ENCODE measurements around the gene FHOD1. TPM values are rescaled to one million over a fixed set of nuclear protein-coding genes. Genes with fewer than 3 reads are reported as not detected.

The FHOD1 gene
- total and polyA plus RNA-seq, 2 of the 13 experiments (the other 11 are each of a cell fraction or from before 2014, with no cell fraction given): 20.0 to 20.8 TPM

DNA sequence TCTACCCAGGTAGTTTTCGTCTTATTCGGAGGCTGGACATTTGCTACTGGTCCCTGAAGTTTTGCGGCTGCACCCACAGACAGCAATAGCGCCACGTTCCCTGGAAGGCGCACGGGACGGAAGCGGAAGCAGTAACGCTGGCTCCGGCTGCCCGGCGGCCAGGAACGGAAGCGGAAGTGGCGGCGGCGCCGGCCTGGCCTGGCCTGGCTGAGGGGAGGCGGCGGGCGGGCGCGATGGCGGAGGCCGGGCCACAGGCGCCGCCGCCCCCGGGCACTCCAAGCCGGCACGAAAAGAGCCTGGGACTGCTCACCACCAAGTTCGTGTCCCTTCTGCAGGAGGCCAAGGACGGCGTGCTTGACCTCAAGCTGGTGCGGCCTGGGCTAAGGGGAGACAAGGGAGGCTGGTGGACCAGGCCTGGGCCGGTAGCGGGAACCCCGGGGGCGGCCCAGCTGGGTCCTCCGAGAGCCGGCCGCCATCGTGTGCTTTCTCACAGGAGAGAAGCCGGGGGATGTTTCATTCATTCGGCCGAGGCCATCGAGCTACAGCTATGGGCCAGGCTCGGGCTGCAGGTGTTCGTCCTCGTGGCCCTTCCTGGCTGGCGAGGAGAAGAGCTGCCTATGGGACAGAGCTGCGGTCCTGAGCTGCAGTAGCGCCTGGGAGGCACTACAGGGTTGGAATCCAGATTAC is 55.1 kb downstream of the FHOD1 start, which contains the start of gene E2F4 (continued):
- TF ChIP-seq, protein P1, sequence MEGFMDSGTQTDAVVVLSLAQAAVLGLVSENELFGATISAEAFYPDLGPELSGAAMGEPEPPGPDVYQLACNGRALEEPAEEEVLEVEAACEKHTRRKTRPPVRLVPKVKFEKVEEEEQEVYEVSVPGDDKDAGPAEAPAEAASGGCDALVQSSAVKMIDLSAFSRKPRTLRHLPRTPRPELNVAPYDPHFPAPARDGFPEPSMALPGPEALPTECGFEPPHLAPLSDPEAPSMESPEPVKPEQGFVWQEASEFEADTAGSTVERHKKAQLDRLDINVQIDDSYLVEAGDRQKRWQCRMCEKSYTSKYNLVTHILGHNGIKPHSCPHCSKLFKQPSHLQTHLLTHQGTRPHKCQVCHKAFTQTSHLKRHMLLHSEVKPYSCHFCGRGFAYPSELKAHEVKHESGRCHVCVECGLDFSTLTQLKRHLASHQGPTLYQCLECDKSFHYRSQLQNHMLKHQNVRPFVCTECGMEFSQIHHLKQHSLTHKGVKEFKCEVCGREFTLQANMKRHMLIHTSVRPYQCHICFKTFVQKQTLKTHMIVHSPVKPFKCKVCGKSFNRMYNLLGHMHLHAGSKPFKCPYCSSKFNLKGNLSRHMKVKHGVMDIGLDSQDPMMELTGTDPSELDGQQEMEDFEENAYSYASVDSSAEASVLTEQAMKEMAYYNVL (CRISPR knock-in tag; IDR thresholded peaks at IDR 0.05; ENCODE audit: borderline replicate concordance): 0 out of 2 replicates have a peak, but pooled peaks have one; percentile 38
- TF ChIP-seq, protein P2, sequence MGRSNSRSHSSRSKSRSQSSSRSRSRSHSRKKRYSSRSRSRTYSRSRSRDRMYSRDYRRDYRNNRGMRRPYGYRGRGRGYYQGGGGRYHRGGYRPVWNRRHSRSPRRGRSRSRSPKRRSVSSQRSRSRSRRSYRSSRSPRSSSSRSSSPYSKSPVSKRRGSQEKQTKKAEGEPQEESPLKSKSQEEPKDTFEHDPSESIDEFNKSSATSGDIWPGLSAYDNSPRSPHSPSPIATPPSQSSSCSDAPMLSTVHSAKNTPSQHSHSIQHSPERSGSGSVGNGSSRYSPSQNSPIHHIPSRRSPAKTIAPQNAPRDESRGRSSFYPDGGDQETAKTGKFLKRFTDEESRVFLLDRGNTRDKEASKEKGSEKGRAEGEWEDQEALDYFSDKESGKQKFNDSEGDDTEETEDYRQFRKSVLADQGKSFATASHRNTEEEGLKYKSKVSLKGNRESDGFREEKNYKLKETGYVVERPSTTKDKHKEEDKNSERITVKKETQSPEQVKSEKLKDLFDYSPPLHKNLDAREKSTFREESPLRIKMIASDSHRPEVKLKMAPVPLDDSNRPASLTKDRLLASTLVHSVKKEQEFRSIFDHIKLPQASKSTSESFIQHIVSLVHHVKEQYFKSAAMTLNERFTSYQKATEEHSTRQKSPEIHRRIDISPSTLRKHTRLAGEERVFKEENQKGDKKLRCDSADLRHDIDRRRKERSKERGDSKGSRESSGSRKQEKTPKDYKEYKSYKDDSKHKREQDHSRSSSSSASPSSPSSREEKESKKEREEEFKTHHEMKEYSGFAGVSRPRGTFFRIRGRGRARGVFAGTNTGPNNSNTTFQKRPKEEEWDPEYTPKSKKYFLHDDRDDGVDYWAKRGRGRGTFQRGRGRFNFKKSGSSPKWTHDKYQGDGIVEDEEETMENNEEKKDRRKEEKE (IDR thresholded peaks at IDR 0.05): no peak
- TF ChIP-seq, protein P3, sequence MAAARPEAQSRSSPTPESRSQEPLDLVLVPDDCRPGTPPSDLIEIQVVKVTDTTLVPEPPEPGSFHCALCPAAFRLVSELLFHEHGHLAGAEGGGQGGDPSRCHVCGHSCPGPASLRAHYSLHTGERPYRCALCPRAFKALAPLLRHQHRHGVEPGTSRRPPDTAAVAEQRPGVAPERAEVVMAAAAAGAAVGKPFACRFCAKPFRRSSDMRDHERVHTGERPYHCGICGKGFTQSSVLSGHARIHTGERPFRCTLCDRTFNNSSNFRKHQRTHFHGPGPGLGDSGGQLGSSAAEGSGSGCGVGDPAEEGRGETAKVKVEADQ (CRISPR knock-in tag; IDR thresholded peaks at IDR 0.05; ENCODE audit: borderline replicate concordance): 0 out of 2 replicates have a peak, but pooled peaks have one; percentile 41
- TF ChIP-seq BORCS8-MEF2B (CRISPR knock-in tag; IDR thresholded peaks at IDR 0.05) (peak; percentile 57; the same call in 1 of the 2 replicates), HNF4A (CRISPR knock-in tag; IDR thresholded peaks at IDR 0.05) (no peak), TRAFD1 (CRISPR knock-in tag; IDR thresholded peaks at IDR 0.05; ENCODE audit: borderline replicate concordance) (0 out of 2 replicates have a peak, but pooled peaks have one; percentile 82), NCOA2 (CRISPR knock-in tag; IDR thresholded peaks at IDR 0.05) (0 out of 2 replicates have a peak, but pooled peaks have one; percentile 29), ZC3H4 (CRISPR knock-in tag; IDR thresholded peaks at IDR 0.05; ENCODE audit: borderline replicate concordance) (no peak), POLR2G (IDR thresholded peaks at IDR 0.05; ENCODE audit: low read depth, low read length) (peak; percentile 86), JARID2 (CRISPR knock-in tag; IDR thresholded peaks at IDR 0.05; ENCODE audit: insufficient replicate concordance) (peak; percentile 52), SP5 (CRISPR knock-in tag; IDR thresholded peaks at IDR 0.05; ENCODE audit: borderline replicate concordance, low read depth) (0 out of 2 replicates have a peak, but pooled peaks have one; percentile 21), ZNF333 (CRISPR knock-in tag; IDR thresholded peaks at IDR 0.05; ENCODE audit: borderline replicate concordance) (peak; percentile 51; the same call in 1 of the 2 replicates), CHCHD3 (CRISPR knock-in tag; IDR thresholded peaks at IDR 0.05) (peak; percentile 95; the same call in 1 of the 2 replicates), MTF1 (CRISPR knock-in tag; IDR thresholded peaks at IDR 0.05) (no peak), ZFYVE20 (CRISPR knock-in tag; IDR thresholded peaks at IDR 0.05; ENCODE audit: borderline replicate concordance, low read depth) (no peak), NCOR1 (IDR thresholded peaks at IDR 0.05; ENCODE audit: borderline replicate concordance, low read length) (no peak), ARNTL (CRISPR knock-in tag; IDR thresholded peaks at IDR 0.05) (no peak)
- TF ChIP-seq, protein P4, sequence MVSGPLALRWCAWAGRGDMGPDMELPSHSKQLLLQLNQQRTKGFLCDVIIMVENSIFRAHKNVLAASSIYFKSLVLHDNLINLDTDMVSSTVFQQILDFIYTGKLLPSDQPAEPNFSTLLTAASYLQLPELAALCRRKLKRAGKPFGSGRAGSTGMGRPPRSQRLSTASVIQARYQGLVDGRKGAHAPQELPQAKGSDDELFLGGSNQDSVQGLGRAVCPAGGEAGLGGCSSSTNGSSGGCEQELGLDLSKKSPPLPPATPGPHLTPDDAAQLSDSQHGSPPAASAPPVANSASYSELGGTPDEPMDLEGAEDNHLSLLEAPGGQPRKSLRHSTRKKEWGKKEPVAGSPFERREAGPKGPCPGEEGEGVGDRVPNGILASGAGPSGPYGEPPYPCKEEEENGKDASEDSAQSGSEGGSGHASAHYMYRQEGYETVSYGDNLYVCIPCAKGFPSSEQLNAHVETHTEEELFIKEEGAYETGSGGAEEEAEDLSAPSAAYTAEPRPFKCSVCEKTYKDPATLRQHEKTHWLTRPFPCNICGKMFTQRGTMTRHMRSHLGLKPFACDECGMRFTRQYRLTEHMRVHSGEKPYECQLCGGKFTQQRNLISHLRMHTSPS (CRISPR knock-in tag; IDR thresholded peaks at IDR 0.05; ENCODE audit: low read depth): peak; percentile 21; the same call in 1 of the 2 replicates
